ENCODE results near the gene CFH. TPM values are rescaled to one million over a fixed set of nuclear protein-coding genes. Genes with fewer than 3 reads are reported as not detected.
"Not testable (repeated sequence)": the region's sequence is repeated elsewhere in the genome, so short reads cannot be mapped to it uniquely, and the experiment has no call there.

Gene CFH
- total RNA-seq, 1 experiment from 2014 or later: 0.57 TPM

DNA sequence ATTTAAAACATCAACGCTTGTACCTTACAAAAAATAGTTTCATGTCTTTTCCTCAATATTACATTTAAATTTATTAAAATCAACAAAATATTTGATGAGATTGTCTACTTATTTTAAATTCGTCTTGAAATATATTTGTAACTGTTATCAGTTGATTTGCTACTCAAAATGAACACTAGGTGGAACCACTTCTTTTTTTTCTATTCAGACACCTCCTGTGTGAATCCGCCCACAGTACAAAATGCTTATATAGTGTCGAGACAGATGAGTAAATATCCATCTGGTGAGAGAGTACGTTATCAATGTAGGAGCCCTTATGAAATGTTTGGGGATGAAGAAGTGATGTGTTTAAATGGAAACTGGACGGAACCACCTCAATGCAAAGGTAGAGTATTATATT lies 91.4 kb downstream of the CFH start:
- H3K9me3 ChIP-seq (ENCODE audit: control insufficient read depth in 1 of 2, insufficient read depth in 1 of 2, low read depth in 1 of 2, low read length in 2 of 2); RAD21 ChIA-PET (ENCODE audit: low non-redundant PET in 1 of 2, low total read pairs in 2 of 2, uncharacterized antibody in 2 of 2, unreplicated experiment in 2 of 2); H3K79me2 ChIP-seq (ENCODE audit: insufficient read depth, low read length); H3K4me3 ChIP-seq (replicated peaks in 1 of 2; ENCODE audit: low read depth in 1 of 2, low read length in 2 of 2); H3K36me3 ChIP-seq (ENCODE audit: control insufficient read depth in 1 of 2, insufficient read depth in 2 of 2, low read length in 2 of 2); POLR2A ChIA-PET; intact Hi-C loops (cut with micrococcal nuclease); H3K9ac ChIP-seq (ENCODE audit: low read length); BruUV-seq (replicated peaks); H3K9me2 ChIP-seq (ENCODE audit: insufficient read depth); H3K27me3 ChIP-seq (ENCODE audit: insufficient read depth, low read length); H4K20me1 ChIP-seq (ENCODE audit: insufficient read depth); H3K27ac ChIP-seq (ENCODE audit: low read depth, low read length); H3K4me1 ChIP-seq (ENCODE audit: control insufficient read depth in 1 of 2, insufficient read depth in 2 of 2, low read length in 2 of 2); CTCF ChIA-PET: not testable (repeated sequence)
- ATAC-seq (peak; percentile 84), DNase-seq (ENCODE audit: low read depth, low spot score) (peak; percentile 44)
- Histone ChIP-seq H2AFZ (ENCODE audit: low read depth, low read length, poor library complexity, severe bottlenecking) (peak overlapping the region; percentile 91), H3K4me2 (ENCODE audit: low read length) (peak overlapping the region; percentile 38; the same call in 1 of the 2 replicates)
- TF ChIP-seq, protein P1, sequence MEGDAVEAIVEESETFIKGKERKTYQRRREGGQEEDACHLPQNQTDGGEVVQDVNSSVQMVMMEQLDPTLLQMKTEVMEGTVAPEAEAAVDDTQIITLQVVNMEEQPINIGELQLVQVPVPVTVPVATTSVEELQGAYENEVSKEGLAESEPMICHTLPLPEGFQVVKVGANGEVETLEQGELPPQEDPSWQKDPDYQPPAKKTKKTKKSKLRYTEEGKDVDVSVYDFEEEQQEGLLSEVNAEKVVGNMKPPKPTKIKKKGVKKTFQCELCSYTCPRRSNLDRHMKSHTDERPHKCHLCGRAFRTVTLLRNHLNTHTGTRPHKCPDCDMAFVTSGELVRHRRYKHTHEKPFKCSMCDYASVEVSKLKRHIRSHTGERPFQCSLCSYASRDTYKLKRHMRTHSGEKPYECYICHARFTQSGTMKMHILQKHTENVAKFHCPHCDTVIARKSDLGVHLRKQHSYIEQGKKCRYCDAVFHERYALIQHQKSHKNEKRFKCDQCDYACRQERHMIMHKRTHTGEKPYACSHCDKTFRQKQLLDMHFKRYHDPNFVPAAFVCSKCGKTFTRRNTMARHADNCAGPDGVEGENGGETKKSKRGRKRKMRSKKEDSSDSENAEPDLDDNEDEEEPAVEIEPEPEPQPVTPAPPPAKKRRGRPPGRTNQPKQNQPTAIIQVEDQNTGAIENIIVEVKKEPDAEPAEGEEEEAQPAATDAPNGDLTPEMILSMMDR (IDR thresholded peaks at IDR 0.05 in 2 of 3, conservative IDR thresholded peaks at IDR 0.05 in 1 of 3; ENCODE audit: borderline replicate concordance in 1 of 3, insufficient read depth in 1 of 3, low read depth in 2 of 3, low read length in 2 of 3): peak; percentile 36 to 48 (median 39); a peak in 5 of 6 replicates
- TF ChIP-seq RAD21 (IDR thresholded peaks at IDR 0.05; ENCODE audit: low read depth): peak; percentile 58

DNA sequence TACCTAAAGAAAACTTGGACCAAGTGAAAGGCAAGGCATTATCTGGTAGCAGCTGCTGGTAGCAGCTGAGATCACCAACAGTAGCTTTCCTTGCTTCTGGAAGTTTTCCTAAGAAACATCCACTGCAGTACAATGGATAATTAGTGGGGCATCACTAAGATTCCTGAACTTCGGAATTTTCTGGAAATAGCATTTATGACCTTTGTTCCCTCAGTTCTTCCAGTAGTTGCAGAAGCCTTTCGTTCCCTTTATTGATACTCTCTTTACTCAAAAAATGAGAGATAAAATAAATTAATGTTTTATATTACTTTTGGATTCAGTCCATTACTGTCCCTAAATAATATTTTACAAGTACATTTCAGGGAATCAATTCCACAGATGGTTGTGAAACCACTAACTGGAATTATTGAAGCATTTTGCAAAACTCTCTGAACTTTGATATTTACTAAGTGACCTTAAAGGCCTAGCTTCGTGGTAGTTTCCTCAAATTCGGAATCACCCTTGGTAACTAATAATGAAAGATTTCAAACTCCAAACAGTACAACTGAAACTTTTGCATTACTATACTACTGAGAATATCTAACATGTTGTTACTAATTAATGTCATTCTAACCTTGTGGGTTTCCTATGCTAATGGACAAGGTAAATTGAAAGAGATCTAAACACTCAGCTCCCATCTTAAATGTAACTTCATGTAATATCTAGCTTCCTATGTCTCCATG lies 113.3 kb downstream of the CFH start:
- POLR2A ChIA-PET; H2AFZ ChIP-seq (ENCODE audit: low read depth, low read length, poor library complexity, severe bottlenecking); BruUV-seq (replicated peaks); H3K9me2 ChIP-seq (ENCODE audit: insufficient read depth); DNase-seq (ENCODE audit: low read depth, low spot score); H4K20me1 ChIP-seq (ENCODE audit: insufficient read depth); H3K27me3 ChIP-seq (ENCODE audit: insufficient read depth, low read length); H3K4me1 ChIP-seq (ENCODE audit: control insufficient read depth in 1 of 2, insufficient read depth in 2 of 2, low read length in 2 of 2); H3K79me2 ChIP-seq (ENCODE audit: insufficient read depth, low read length); CTCF ChIA-PET; H3K9me3 ChIP-seq (ENCODE audit: control insufficient read depth in 1 of 2, insufficient read depth in 1 of 2, low read depth in 1 of 2, low read length in 2 of 2); RAD21 ChIA-PET (ENCODE audit: low non-redundant PET in 1 of 2, low total read pairs in 2 of 2, uncharacterized antibody in 2 of 2, unreplicated experiment in 2 of 2); H3K4me2 ChIP-seq (ENCODE audit: low read length); H3K9ac ChIP-seq (ENCODE audit: low read length); H3K36me3 ChIP-seq (ENCODE audit: control insufficient read depth in 1 of 2, insufficient read depth in 2 of 2, low read length in 2 of 2); intact Hi-C loops (cut with micrococcal nuclease); H3K27ac ChIP-seq (ENCODE audit: low read depth, low read length); ATAC-seq; H3K4me3 ChIP-seq (replicated peaks in 1 of 2; ENCODE audit: low read depth in 1 of 2, low read length in 2 of 2): not testable (repeated sequence)

DNA sequence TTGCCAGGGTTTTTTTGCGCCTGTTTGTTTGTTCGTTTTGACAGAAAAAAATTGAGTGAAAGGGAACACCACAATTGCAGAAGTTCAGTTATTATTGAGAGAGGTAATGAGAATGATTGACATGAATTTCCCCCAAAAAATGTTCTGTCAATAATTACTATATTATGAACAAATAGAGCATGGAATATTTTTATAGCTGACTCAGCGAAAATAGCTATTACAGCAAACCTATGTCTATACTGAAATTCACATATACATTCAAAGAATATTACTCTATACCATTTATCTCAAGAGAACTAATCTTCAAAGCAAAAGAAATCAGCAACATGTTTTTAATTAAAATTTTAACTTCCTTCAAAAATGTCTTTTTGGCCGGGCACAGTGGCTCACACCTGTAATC lies 118.0 kb downstream of the CFH start:
- H3K27ac ChIP-seq (ENCODE audit: low read depth, low read length); H3K4me3 ChIP-seq (replicated peaks in 1 of 2; ENCODE audit: low read depth in 1 of 2, low read length in 2 of 2); H2AFZ ChIP-seq (ENCODE audit: low read depth, low read length, poor library complexity, severe bottlenecking); RAD21 ChIA-PET (ENCODE audit: low non-redundant PET in 1 of 2, low total read pairs in 2 of 2, uncharacterized antibody in 2 of 2, unreplicated experiment in 2 of 2); H3K27me3 ChIP-seq (ENCODE audit: insufficient read depth, low read length); H3K9me3 ChIP-seq (ENCODE audit: control insufficient read depth in 1 of 2, insufficient read depth in 1 of 2, low read depth in 1 of 2, low read length in 2 of 2); CTCF ChIA-PET; H3K9me2 ChIP-seq (ENCODE audit: insufficient read depth); H3K79me2 ChIP-seq (ENCODE audit: insufficient read depth, low read length); H3K36me3 ChIP-seq (ENCODE audit: control insufficient read depth in 1 of 2, insufficient read depth in 2 of 2, low read length in 2 of 2); ATAC-seq; H3K9ac ChIP-seq (ENCODE audit: low read length); BruUV-seq (replicated peaks); intact Hi-C loops (cut with micrococcal nuclease); H3K4me1 ChIP-seq (ENCODE audit: control insufficient read depth in 1 of 2, insufficient read depth in 2 of 2, low read length in 2 of 2); POLR2A ChIA-PET; DNase-seq (ENCODE audit: low read depth, low spot score); H4K20me1 ChIP-seq (ENCODE audit: insufficient read depth); H3K4me2 ChIP-seq (ENCODE audit: low read length): not testable (repeated sequence)
